HUES6 (cell line): ENCODE results near the gene KDM4C.

Experiments
- H3K27ac ChIP-seq: 2 replicates; pipeline ENCODE4 v1.7.0; 2013; ENCODE audit warnings: low read depth, mild to moderate bottlenecking, low read length, inconsistent platforms
- H3K27me3 ChIP-seq: 2 replicates; pipeline ENCODE4 v1.6.1; 2013; ENCODE audit warnings: low read length; ENCODE audit not compliant: control insufficient read depth, insufficient read depth
- H3K36me3 ChIP-seq: 2 replicates; pipeline ENCODE4 v1.6.1; 2013; ENCODE audit warnings: low read length; ENCODE audit not compliant: control insufficient read depth, insufficient read depth
- H3K4me1 ChIP-seq: 2 replicates; pipeline ENCODE4 v1.6.1; 2013; ENCODE audit warnings: low read length; ENCODE audit not compliant: control insufficient read depth, insufficient read depth
- H3K4me3 ChIP-seq: 2 replicates; pipeline ENCODE4 v1.5.1; 2013; ENCODE audit warnings: low read depth, low read length
- H3K9ac ChIP-seq: one replicate; pipeline ENCODE4 v1.6.1; 2013; ENCODE audit warnings: mild to moderate bottlenecking, low read length
- H3K9me3 ChIP-seq: 2 replicates; pipeline ENCODE4 v1.6.1; 2013; ENCODE audit warnings: low read depth, low read length; ENCODE audit not compliant: control insufficient read depth, insufficient read depth

KDM4C gene

DNA sequence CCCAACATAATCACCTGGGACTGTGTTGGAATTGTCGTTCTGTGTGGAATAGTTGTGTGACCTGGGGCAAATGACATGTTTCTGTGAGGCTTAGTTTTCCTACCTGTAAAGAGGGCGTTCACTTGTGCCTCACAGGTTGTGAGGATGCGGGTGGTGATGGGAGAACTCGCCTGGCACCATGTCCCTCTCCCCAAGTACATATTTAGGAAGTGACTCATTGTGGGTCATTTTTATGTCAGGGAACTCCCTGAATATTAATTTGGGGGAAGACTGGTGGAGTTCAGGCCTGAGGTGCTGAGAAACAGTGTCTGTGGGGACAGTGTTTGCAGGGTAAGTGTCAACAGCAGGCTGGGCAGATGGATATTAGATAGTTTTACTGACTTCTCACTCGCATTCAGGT is 144.7 kb downstream of the KDM4C start:
- H3K27ac ChIP-seq: no peak overlapping the region
- no peaks in the 10 kb centered on the region for H3K27me3 ChIP-seq
- H3K9me3 ChIP-seq: no peaks in the 10 kb centered on the region
- no peak overlapping the region for H3K4me3 ChIP-seq
- no peak overlapping the region for H3K9ac ChIP-seq
- H3K4me1 ChIP-seq: peaks cover 23% of the 10 kb centered on the region
- H3K36me3 ChIP-seq: no peaks in the 10 kb centered on the region

GRCh38 chr9:6904371-6904770 is 146.6 kb downstream of the KDM4C start:
- H3K36me3 ChIP-seq: no peaks in the 10 kb centered on the region
- peaks cover 24% of the 10 kb centered on the region for H3K4me1 ChIP-seq
- H3K9me3 ChIP-seq: no peaks in the 10 kb centered on the region
- H3K27me3 ChIP-seq: no peaks in the 10 kb centered on the region
- no peak overlapping the region for H3K4me3 ChIP-seq
- H3K27ac ChIP-seq: no peak overlapping the region
- H3K9ac ChIP-seq: no peak overlapping the region

DNA sequence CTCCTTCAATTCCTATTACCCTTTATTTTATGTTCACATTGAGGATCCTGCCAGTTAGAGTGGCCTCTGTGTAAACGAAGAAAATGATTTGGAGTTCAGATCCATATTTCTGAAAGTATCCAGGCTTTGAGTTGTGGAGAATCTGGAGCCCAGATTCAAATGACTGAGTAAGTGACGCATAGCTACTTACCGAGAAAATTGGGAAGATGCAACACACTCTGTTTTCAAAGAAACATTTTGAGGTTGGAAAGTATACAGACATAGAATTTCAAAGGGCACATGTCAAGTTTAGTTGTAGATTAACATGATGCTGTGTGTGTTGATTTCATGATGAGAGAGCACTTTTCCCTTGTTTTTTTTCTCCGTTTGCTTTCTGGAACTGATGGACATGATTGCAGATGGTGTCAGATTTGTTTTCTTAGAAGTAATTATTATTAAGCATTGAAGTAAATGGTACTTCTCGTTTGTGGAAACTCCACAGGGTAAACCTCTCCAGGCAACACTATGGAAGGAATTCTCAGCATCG is 148.1 kb downstream of the KDM4C start:
- H3K4me1 ChIP-seq: peaks cover 24% of the 10 kb centered on the region
- no peak overlapping the region for H3K27ac ChIP-seq
- H3K9ac ChIP-seq: no peak overlapping the region
- H3K9me3 ChIP-seq: no peaks in the 10 kb centered on the region
- H3K4me3 ChIP-seq: no peak overlapping the region
- H3K27me3 ChIP-seq: no peaks in the 10 kb centered on the region
- H3K36me3 ChIP-seq: no peaks in the 10 kb centered on the region

GRCh38 chr9:6907772-6908381 is 150.1 kb downstream of the KDM4C start:
- H3K27me3 ChIP-seq: no peaks in the 10 kb centered on the region
- peaks cover 17% of the 10 kb centered on the region; the same call in 1 of the 2 replicates for H3K4me1 ChIP-seq
- H3K4me3 ChIP-seq: no peak overlapping the region
- H3K9me3 ChIP-seq: no peaks in the 10 kb centered on the region
- H3K9ac ChIP-seq: no peak overlapping the region
- no peak overlapping the region for H3K27ac ChIP-seq
- H3K36me3 ChIP-seq: no peaks in the 10 kb centered on the region

DNA sequence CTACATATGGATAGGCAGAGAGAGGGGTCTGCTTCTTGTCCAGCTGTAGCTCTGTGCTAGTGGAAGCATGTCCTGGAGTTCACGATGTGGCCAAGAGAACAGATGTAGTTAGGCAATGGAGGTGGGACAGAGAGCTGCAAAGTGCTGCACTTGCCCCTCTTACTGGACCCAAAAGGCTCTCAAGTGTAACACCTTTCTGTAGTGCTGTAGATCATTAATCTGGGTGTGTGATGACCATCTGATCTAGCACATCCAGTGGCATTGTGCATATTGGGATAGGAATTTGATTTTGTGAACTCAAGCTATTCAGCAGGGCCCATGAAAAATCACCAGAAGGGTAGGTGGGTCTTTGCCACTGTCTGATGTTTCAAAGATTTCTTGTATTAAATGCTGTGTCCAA is 151.4 kb downstream of the KDM4C start:
- Histone ChIP-seq H3K9ac (no peak overlapping the region), H3K27ac (no peak overlapping the region), H3K4me3 (no peak overlapping the region), H3K27me3 (no peaks in the 10 kb centered on the region), H3K9me3 (no peaks in the 10 kb centered on the region), H3K36me3 (no peaks in the 10 kb centered on the region), H3K4me1 (peaks cover 17% of the 10 kb centered on the region; the same call in 1 of the 2 replicates)

- peaks cover 17% of the 10 kb centered on the region; the same call in 1 of the 2 replicates for H3K4me1 ChIP-seq
- no peak overlapping the region for H3K4me3 ChIP-seq
- no peaks in the 10 kb centered on the region for H3K36me3 ChIP-seq
- no peak overlapping the region for H3K27ac ChIP-seq
- no peaks in the 10 kb centered on the region for H3K27me3 ChIP-seq
- H3K9me3 ChIP-seq: no peaks in the 10 kb centered on the region
- H3K9ac ChIP-seq: no peak overlapping the region
Measured at GRCh38 chr9:6910032-6910431, 152.3 kb downstream of the KDM4C start.

DNA sequence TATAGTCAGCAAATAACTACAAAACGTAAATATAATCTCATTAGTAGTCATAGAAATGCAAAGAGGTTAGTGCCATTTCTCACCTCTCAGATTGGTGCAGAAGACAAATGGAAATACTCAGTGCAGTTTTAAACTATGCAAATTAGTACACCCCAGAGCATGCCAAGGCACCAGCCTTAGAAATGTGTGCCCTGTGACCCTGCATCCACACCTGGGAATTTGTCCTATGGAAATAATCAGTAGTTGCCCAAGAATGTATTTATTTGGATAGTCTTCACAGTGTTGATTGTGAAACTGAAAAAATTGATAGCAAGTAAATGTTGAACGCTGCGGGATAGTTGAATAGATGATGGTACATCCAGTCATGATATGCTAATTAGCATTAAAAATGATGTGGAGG is 152.7 kb downstream of the KDM4C start:
- Histone ChIP-seq H3K9ac (no peak overlapping the region), H3K9me3 (no peaks in the 10 kb centered on the region), H3K4me3 (no peak overlapping the region), H3K27me3 (no peaks in the 10 kb centered on the region), H3K36me3 (no peaks in the 10 kb centered on the region), H3K4me1 (peaks cover 20% of the 10 kb centered on the region; the same call in 1 of the 2 replicates), H3K27ac (no peak overlapping the region)

- Histone ChIP-seq H3K27me3 (no peaks in the 10 kb centered on the region), H3K4me1 (peaks cover 18% of the 10 kb centered on the region; the same call in 1 of the 2 replicates), H3K9ac (no peak overlapping the region), H3K4me3 (no peak overlapping the region), H3K9me3 (no peaks in the 10 kb centered on the region), H3K27ac (no peak overlapping the region), H3K36me3 (no peaks in the 10 kb centered on the region)
Measured at GRCh38 chr9:6911901-6912638, 154.3 kb downstream of the KDM4C start.

DNA sequence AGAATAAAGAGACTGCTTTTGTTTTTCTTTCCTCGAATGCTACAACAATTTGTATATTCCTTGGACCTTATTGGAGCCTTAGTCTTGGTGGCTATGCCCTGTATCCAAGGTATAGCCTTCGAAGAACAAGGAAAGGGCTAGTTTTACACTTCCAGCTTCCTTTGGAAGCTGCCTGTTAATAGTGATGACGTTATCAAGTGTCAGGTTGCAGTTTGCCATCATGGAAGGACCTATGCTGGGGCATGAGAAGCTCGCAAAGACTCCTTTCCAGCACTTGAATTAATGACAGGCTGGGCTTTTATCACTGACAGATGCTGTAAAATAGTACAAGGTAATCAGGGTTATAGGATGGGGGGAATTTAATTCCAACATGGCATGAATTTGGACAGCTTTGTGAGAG is 157.9 kb downstream of the KDM4C start:
- H3K4me3 ChIP-seq: no peak overlapping the region
- no peaks in the 10 kb centered on the region for H3K36me3 ChIP-seq
- H3K9me3 ChIP-seq: no peaks in the 10 kb centered on the region
- H3K9ac ChIP-seq: no peak overlapping the region
- no peak overlapping the region for H3K27ac ChIP-seq
- no peaks in the 10 kb centered on the region for H3K27me3 ChIP-seq
- H3K4me1 ChIP-seq: peaks cover 13% of the 10 kb centered on the region; the same call in 1 of the 2 replicates

- H3K27ac ChIP-seq: no peak overlapping the region
- no peaks in the 10 kb centered on the region for H3K27me3 ChIP-seq
- H3K4me1 ChIP-seq: peaks cover 8% of the 10 kb centered on the region; the same call in 1 of the 2 replicates
- H3K36me3 ChIP-seq: no peaks in the 10 kb centered on the region
- H3K9ac ChIP-seq: no peak overlapping the region
- H3K9me3 ChIP-seq: no peaks in the 10 kb centered on the region
- H3K4me3 ChIP-seq: no peak overlapping the region
Measured at GRCh38 chr9:6917162-6917561, 159.4 kb downstream of the KDM4C start.

DNA sequence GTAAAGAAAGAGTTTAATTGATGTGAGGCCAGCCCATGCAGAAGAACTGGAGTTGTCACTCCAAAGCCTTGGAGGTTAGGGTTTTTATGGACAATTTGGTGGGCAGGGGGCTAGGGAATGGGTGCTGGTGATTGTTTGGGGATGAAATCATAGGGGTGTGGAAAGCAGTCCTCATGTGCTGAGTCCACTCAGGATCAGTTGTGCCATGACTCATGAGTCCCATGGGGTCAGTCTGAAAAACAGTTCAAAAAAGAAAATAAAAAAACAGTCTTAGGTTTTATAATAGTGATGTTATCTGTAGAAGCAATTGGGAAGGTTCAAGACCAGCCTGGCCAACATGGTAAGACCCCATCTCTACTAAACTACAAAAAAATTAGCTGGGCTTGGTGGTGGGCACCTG is 162.3 kb downstream of the KDM4C start:
- no peak overlapping the region for H3K27ac ChIP-seq
- no peaks in the 10 kb centered on the region for H3K9me3 ChIP-seq
- no peak overlapping the region for H3K4me3 ChIP-seq
- H3K9ac ChIP-seq: no peak overlapping the region
- no peaks in the 10 kb centered on the region for H3K36me3 ChIP-seq
- peaks cover 7% of the 10 kb centered on the region for H3K4me1 ChIP-seq
- no peaks in the 10 kb centered on the region for H3K27me3 ChIP-seq
